NK-92 (cell line): ENCODE data around the gene PPP3CA.
"Not testable (repeated sequence)": the region's sequence is repeated elsewhere in the genome, so short reads cannot be mapped to it uniquely, and the experiment has no call there.

ENCODE experiments used
- DNase-seq: peaks from one replicate; lab custom pipeline; 2025; ENCODE audit not compliant: unreplicated experiment; lab: John Stamatoyannopoulos, UW

The PPP3CA gene

DNA sequence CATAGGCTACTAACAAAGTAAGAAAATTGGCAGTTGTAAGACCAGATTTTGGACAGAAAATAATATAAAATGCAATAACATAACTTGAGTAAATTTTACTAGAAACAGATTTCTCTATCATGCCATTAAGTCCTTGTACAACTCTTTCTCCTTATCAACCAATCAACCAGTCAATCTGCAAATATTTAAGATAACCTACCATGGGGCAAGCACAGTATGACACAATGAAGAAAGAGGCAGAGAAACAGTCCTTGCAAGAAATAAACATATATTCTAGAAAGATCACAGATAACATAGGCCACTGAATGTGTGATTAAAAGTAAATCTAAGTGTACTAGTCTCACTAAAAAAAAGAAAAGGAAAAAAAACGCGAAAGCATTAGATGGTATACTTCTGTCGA lies 194.8 kb downstream of the PPP3CA start:
- no peak for DNase-seq

DNA sequence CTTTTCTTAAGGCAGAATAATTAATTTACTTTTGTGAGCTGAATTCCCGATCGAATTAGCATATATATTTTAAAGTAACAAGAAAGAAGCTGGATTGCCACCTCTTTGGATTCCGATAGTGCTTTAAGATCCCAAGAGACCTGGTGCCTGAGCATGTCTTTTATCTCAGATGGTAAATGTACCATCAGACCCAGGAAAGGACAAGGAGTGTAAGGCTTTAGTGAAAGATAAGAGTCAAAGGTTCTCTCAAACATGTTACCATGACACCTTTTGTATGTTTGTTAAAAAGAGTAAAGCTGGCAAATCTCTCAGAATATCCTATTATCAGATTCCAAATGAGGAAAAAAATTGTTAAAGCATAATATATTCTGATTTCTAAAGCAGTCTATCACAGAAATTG lies 198.8 kb downstream of the PPP3CA start:
- no peak for DNase-seq

DNA sequence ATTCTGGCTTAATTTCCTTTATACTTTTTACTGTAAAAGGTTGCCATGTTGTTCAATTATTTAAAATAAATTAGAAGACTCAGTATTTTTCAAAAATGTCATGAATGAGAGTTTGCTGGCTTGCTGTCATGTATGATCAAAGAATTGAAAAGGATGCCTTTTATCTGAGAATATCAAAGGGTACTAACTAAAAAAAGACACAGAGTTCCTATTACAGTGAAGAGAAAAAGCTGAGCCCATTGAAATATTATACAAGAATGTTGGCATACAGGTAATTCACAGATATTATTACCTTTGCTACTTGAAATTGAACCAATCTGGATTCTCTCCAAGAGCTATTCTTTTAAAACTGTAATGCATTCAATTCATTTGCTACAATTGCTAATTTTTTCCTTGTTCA lies 200.0 kb downstream of the PPP3CA start:
- DNase-seq: no peak

DNA sequence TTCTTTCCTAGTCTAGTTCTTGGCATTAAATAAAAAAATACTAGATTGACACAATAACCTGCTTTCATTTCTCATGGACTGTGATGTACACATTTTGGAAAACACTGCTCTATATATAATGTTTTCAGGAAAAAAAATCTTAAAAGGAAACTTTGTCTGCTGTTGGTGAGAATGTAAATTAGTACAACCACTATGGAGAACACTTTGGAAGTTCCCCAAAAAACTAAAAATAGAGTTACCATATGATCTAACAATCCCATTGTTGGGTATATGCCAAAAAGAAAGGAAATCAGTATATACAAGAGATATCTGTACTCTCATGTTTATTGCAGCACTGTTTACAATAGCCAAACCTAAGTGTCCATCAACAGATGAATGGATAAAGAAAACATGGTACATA lies 202.3 kb downstream of the PPP3CA start:
- DNase-seq: no peak

DNA sequence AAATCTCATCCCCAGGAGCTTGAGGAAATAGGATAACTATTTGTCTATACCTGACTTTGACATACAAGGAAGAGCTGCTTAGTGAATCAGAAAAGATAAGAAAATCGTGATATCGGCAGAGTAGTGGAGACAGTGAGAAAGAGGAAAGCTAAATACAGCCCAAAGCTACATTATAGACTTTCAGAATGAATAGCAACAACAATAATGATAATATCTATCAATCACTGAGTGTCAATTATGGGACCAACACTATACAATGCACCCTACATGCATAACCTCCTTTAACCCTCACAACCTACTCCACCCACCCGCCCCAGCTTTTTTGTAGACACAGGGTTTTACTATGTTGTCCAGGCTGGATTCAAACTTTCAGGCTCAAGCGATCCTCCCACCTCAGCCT lies 205.1 kb downstream of the PPP3CA start:
- no peak for DNase-seq

DNA sequence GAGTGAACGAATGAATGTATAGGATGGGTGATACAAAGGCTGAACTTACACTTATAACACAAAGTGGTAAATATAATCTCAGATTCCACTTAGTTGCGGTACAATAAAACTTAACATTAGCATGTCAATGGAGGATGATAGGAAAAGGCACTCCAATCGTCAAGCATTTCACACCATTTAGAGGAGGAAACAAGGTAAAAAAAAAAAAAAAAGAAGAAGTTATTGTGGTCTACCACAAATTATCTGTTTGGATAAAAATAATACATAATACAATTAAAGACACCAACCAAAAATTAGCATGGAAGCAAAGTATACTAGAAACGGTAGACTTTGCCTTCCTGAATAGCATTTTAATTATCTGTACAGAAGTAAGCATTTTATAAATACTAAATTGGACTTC lies 205.5 kb downstream of the PPP3CA start:
- no peak for DNase-seq

DNA sequence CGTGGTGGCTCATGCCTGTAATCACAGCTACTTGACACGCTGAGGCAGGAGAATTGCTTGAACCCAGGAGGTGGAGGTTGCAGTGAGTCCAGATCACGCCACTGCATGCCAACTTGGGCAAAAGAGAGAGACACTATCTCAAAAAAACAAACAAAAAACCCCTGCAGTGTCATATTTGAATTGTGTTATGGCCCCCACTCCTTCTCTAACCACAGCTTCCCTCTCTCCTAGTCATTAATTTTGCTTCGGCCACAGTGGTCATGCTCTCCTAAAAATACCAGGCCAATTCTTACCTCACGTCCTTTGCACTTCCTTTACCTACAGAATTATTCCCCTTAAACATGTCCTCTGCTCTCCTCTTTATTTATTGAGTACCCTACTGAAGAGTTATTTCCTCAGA lies 206.1 kb downstream of the PPP3CA start:
- DNase-seq: no peak

DNA sequence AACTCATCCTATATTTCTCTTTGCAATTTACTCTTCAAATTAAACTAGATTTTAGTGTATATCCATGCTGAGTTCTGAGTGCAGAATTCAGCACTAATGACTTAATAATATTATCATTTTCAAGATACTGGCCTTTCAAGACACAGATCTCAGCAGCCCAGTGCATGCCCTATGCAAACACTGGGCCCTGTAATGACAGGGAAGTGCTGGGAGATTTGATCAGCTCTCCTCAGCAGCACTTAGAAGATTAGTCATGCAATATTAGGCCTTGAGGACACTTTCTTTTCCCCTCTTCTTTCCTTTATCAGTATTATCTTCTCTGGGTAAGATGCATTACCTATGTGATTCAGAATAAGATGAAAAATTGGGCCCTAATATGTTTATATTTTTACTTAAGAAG lies 207.1 kb downstream of the PPP3CA start:
- DNase-seq: no peak

DNA sequence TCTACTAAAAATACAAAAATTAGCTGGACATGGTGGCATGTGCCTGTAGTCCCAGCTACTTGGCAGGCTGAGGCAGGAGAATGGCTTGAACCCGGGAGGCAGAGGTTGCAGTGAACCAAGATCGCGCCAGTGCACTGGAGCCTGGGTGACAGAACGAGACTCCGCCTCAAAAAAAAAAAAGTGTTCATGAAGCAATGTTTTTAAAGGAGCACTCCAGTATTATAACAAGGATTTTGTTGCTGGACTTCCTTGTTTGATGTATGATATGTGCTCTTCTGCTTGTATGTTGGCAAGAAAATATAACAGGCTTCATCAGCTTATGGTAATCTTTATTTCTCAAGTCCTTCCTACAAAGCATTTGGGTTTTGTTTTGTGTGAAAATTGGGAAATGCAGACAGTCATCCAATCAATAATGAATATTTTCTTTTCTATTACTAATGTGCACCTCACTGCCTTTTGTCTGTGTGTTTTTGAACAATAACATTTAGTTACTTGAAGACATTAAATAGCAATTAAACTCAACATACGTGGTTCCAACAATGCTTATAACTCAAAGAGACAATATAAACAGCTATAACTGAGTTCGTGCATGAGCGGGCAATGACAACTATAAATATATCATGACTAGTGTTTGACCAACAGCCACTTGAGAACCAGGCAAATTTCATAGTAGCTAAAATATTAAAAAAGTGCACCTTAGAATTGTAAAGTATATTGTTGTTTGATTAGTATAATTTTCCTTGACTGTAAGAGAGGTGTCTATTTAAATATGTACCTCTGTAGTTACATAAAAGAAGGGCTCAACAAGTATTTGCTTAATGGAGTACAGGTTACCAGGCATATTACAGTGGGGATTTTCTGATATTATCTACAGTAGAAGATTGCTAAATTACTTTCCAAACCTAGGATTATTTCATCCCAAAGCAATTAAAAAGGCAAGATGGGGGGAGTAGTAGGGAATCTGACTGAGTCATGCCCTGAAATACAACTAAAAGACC lies 210.7 kb downstream of the PPP3CA start:
- DNase-seq: no peak

DNA sequence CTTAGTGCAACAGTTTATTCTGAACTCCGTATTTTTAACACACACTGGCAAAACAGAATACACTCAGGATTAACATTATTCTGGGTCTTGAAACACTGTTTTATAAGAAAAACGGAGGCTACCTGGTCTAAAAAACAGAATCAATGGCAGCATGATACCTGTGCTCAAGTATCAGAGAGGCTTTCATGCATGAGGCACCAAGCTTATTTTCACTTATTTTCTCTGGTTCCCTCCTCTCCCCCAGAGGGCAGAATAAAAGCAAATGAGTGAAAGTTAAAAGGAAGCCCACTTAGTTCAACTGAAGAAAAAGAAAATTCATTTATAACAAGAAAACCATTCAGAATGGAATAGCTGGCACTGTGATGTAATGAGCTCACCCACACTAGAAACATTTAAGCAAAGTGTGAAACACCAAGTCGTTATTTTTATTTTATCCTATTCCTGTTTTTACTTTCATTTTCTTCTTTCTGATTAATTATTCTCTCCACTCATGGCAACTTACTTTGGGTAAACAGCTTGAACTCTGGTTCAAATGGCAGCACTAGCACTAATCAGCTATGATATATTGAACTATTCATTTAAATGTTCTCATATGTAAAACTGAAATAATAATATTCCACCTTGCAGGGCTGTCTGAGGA lies 211.8 kb downstream of the PPP3CA start:
- DNase-seq: no peak

DNA sequence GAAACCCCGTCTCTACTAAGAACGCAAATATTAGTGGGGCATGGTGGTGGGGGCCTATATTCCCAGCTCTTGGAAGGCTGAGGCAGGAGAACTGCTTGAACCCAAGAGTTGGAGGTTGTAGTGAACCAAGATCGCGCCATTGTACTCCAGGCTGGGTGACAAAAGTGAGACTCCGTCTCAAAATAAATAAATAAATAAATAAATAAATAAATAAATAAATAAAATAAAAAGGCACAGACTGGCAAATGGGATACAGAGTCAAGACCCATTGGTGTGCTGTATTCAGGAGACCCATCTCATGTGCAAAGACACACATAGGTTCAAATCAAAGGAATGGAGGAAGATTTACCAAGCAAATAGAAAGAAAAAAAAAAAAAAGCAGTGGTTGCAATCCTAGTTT lies 216.3 kb downstream of the PPP3CA start:
- DNase-seq: not testable (repeated sequence)

DNA sequence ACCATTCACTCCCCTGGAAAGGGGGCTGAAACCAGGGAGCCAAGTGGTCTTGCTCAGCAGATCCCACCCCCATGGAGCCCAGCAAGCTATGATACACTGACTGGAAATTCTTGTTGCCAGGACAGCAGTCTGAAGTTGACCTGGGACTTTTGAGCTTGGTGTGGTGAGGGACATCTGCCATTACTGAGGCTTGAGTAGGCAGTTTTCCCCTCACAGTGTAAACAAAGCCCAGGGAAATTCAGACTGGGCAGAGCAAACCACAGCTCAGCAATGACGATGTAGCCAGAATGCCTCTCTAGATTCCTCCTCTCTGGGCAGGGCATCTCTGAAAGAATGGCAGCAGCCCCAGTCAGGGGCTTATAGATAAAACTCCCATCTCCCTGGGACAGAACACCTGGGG lies 218.4 kb downstream of the PPP3CA start:
- not testable (repeated sequence) for DNase-seq

DNA sequence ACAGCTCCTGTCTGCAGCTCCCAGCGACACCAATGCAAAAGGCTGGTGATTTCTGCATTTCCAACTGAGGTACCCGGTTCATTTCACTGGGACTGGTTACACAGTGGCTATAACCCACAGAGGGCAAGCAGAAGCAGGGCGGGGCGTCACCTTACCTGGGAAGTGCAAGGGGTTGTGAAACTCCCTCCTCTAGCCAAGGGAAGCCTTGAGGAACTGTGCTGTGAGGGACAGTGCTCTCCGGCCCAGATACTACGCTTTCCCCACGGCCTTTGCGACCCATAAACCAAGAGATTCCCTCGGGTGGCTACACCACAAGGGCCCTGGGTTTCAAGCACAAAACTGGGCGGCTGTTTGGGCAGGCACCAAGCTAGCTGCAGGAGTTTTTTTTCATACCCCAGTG lies 218.9 kb downstream of the PPP3CA start:
- no peak for DNase-seq

DNA sequence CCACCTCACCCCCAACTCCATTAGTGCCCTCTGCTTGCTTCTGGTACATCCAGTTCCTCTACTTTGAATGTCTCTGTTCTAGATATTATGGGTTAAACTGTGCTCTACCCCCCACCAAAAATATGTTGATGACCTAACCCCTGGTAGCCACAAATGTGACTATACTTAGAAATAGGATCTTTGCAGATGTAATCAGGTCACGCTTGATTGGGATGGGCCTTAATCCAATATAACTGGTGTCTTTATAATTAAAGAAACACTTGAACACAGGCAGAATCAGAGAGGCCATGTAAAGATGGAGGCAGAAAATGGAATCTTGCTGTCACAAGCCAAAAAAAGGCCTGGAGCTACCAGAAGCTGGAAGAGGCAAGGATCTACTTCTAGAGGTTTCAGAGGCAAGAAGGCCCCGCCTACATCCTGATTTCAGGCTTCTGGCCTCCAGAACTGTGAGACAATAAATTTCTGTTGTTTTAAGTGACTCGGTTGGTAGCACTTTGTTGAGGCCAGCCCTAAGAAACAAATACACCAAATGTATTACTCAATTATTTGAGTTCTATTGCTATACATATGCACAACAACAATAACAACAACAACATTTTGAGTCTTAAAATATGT lies 220.0 kb downstream of the PPP3CA start:
- no peak for DNase-seq

DNA sequence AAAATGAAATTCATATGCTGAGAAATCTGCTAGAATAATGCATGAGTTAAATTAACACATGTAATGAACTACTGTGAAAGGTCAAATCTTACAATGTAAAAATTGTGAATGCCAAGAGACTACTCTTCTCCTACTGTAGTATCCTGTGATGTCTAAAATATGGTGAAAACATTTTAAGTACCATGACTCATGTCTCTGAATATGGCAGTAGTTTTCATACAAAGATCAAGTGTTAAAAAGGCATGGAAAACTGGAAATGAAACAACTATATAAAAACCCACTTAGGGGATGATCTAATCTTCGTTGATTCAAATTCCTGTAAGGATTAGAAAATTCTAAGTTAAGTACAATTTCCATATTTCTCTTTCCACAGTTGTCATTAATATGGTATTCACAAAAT lies 221.3 kb downstream of the PPP3CA start:
- no peak for DNase-seq

DNA sequence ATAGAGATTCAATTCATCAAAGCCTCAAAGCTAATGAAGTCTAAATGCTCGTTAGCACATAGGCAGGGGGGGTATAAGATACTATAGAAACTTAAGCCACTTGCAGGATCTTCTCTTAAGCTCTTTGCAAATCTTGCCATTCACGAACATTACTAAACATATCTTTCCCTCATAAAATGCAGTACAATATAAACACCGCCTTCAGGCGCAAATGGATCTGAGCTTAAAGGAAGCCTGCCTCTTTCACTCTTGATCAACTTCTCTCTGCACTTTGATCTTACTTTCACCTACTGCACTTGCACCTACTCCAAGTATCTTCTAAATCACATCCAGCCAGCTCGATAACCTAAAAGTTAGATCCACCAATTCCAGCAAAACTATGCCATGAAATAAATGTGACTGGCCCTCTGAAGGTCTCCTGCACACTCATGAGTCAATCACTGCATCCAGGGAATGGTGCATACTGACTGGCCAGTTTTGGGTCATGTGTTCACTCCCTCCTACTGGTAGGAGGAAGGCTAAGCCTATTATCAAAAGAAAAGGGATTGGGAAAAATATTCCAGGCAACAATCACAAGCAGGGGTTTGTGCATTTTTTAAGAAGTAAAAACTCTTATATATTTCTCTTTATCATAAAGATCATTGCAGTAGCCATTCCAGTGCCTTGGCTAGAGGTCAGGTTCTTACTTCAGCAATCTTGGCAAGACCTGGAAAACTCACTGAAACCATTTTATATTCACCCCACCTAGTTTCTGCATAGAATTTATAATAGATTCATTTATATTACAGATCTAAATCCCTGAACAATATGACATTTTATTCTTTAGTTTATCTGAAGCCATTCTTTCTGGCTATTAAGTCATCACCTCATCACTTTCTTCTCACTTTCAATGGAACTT lies 222.0 kb downstream of the PPP3CA start:
- DNase-seq: no peak

DNA sequence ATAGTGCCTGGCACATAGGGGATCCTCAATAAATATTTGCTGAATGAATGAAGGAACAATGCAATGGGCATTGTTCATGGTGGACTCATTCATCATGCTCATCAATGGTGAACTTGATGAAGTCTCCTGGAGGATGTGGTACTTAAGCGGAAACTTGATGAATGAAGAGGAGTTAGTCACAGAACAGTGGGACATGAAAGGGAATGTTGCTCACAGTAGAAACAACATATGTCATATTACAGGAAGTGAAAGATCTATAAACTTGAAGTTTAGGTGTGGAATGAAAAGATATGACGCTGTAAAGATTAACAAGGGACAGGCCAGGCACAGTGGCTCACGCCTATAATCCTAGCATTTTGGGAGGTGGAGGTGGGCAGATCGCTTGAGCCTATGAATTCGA lies 224.1 kb downstream of the PPP3CA start:
- no peak for DNase-seq

DNA sequence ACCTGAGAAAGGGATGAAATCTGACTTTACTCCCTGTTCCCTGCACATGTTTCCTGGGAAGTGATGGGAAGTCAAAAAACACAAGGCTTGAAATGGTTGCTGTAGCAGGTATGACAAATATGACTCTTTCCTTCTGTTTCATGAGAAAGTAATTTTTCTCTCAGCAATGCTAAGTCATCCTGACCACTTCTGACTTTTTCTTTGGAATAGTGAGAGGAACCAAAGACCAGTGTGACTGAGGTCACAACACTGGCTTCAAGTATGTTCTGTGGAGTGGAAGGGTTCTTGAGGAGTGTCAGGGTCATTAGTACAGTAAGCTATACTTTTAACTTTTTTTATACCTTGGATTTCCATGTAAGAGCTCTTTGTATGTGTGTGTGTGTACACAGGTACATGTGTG lies 225.3 kb downstream of the PPP3CA start:
- DNase-seq: no peak

DNA sequence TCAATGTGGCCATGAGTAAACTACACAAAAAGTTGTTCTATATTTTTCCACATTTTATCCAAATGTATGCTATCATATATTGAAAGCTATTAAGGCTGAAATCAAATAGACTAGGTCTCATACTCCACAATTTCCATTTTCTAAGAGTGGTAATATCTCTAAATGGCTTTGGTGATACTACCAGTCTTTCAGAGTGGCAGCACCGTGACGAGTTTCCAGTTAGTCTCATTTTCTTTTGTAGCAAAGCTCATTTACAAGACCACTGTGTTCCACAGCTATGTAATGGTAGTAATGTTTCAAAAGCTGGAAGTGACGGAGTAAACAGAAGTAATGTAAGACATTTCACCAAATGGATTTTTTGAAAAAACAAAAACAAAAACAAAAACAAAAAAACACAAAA lies 228.2 kb downstream of the PPP3CA start:
- no peak for DNase-seq

DNA sequence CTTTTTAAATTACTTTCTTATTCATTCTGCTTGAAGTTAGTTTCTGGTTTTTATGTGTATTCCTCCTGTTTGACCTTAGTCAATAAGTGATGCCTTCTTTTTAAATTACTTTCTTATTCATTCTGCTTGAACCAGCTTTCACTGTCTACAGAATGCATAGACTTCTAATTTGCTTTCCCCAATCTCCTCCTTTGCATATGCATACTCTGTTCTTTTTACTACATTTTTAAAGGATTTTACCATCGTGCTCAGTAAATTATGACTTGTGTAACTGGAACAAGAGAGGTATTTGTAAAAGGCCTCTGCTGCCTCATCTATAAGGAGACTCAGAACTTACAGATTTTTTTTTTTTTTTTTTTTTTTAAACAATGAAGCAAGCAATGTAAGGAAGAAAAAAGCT lies 228.7 kb downstream of the PPP3CA start:
- DNase-seq: no peak

DNA sequence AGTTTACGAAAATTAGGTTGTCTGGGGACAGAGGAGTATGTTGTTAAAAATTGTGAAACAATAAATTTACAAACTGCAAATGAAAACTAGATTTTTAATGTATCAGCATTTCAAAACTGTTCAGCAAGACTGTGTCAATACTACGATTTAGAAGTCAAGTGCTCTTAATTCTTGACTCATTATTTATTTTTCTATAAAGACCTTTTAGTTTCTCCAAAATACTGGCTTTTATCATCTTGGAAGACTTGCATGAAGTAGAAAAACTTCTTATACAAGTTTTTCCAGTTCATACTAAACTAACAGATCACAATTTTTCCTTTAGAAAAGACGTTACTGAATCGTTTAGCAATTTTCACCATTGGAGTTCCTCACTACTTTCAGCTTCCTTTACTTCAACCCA lies 231.4 kb downstream of the PPP3CA start:
- DNase-seq: no peak
